Stimulated activated CD8-positive, alpha-beta memory T cell treated with anti-CD3 and anti-CD28 coated beads, Interleukin-12 subunit alpha, Interleukin-12 subunit beta, amount 100 ng/mL, for 4 hours (primary cell): Measurements from ENCODE around the gene NFASC.

Source experiments
- DNase-seq: peaks from one replicate; pipeline ENCODE4 v3.0.0-alpha.2; 2020; ENCODE audit warnings: low read depth

Gene NFASC

GRCh38 chr1:204928671-204929486 is 58.2 kb downstream of the NFASC start:
- no peak for DNase-seq

- DNase-seq = no peak
These were observed 59.0 kb downstream of the NFASC start for GRCh38 chr1:204929487-204930154.

- no peak for DNase-seq
These were observed 59.5 kb downstream of the NFASC start for GRCh38 chr1:204930155-204930523.

GRCh38 chr1:204931313-204931712 is 60.7 kb downstream of the NFASC start:
- no peak for DNase-seq

- no peak for DNase-seq
These were observed 61.3 kb downstream of the NFASC start for GRCh38 chr1:204931768-204932572.

- no peak for DNase-seq
These were observed 61.9 kb downstream of the NFASC start for GRCh38 chr1:204932573-204932909.

- DNase-seq = no peak
These were observed 64.5 kb downstream of the NFASC start for GRCh38 chr1:204935155-204935554.

GRCh38 chr1:204936765-204937164 is 66.1 kb downstream of the NFASC start:
- no peak for DNase-seq

- DNase-seq = no peak
These were observed 67.2 kb downstream of the NFASC start for GRCh38 chr1:204937901-204938300.

GRCh38 chr1:204940591-204940990 is 69.9 kb downstream of the NFASC start:
- DNase-seq = no peak

- DNase-seq = no peak
These were observed 71.0 kb downstream of the NFASC start for GRCh38 chr1:204941421-204942338.

- DNase-seq = no peak
These were observed 72.8 kb downstream of the NFASC start for GRCh38 chr1:204943495-204943894.

- DNase-seq = no peak
These were observed 74.0 kb downstream of the NFASC start for GRCh38 chr1:204944662-204945061.

- DNase-seq = no peak
These were observed 74.9 kb downstream of the NFASC start for GRCh38 chr1:204945565-204945977.

GRCh38 chr1:204946640-204947039 is 76.0 kb downstream of the NFASC start:
- no peak for DNase-seq

GRCh38 chr1:204947338-204947737 is 76.7 kb downstream of the NFASC start:
- DNase-seq = no peak

GRCh38 chr1:204947747-204948146 is 77.1 kb downstream of the NFASC start:
- DNase-seq = no peak

- no peak for DNase-seq
These were observed 79.8 kb downstream of the NFASC start for GRCh38 chr1:204950353-204951001.

- no peak for DNase-seq
These were observed 88.0 kb downstream of the NFASC start for GRCh38 chr1:204958317-204959307.

GRCh38 chr1:204959374-204959773 is 88.7 kb downstream of the NFASC start:
- DNase-seq = no peak
